Ishikawa (cell line): Measurements from ENCODE around the gene PCNT.

ENCODE experiments used
- CEBPB ChIP-seq: IDR thresholded peaks from 2 replicates; pipeline ENCODE4 v1.6.1; 2012
- CREB1 ChIP-seq: IDR thresholded peaks from 2 replicates; pipeline ENCODE4 v1.6.1; 2012; ENCODE audit warnings: low read depth
- EGR1 ChIP-seq: IDR thresholded peaks from 2 replicates; pipeline ENCODE4 v1.6.1; 2012
- EP300 ChIP-seq: IDR thresholded peaks from 2 replicates; pipeline ENCODE4 v1.6.1; 2012; ENCODE audit warnings: borderline replicate concordance
- FOXM1 ChIP-seq: IDR thresholded peaks from 2 replicates; pipeline ENCODE4 v1.6.1; 2012; ENCODE audit warnings: low read depth, borderline replicate concordance
- NFIC ChIP-seq: IDR thresholded peaks from 2 replicates; pipeline ENCODE4 v1.6.1; 2012
- RAD21 ChIP-seq: IDR thresholded peaks from 2 replicates; pipeline ENCODE4 v1.6.1; 2012; ENCODE audit warnings: low read depth
- TAF1 ChIP-seq: IDR thresholded peaks from 2 replicates; pipeline ENCODE4 v1.6.1; 2012; ENCODE audit warnings: low read depth, mild to moderate bottlenecking
- TCF12 ChIP-seq: IDR thresholded peaks from 2 replicates; pipeline ENCODE4 v1.6.1; 2012; ENCODE audit warnings: low read depth
- TEAD4 ChIP-seq: IDR thresholded peaks from 2 replicates; pipeline ENCODE4 v1.6.1; 2012
- YY1 ChIP-seq: IDR thresholded peaks from 2 replicates; pipeline ENCODE4 v1.6.1; 2012; ENCODE audit warnings: low read depth
- ZBTB7A ChIP-seq: IDR thresholded peaks from 2 replicates; pipeline ENCODE4 v1.6.1; 2012; ENCODE audit warnings: low read depth
- TF ChIP-seq, protein P1 (sequence below): IDR thresholded peaks from 2 replicates; pipeline ENCODE4 v1.6.1; 2012; ENCODE audit warnings: low read depth, mild to moderate bottlenecking
- TF ChIP-seq, protein P2 (sequence below): IDR thresholded peaks from 2 replicates; pipeline ENCODE4 v1.6.1; 2012
- TF ChIP-seq, protein P3 (sequence below): IDR thresholded peaks from 2 replicates; pipeline ENCODE4 v1.6.1; 2012

Gene PCNT

DNA sequence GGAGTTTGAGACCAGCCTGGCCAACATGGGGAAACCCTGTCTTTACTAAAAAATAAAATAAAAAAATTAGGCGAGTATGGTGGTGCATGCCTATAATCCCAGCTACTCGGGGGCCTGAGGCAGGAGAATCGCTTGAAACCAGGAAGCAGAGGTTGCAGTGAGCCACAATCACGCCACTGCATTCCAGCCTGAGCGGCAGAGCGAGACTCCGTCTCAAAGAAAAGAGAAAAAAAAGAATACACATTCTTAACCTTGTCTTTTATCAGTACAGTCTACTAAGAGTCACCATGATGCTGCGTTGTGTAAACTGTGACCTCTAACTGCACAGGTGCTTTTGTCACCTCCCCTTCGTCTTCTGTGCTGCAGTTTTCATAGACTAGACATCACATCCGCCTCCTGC lies 37.2 kb downstream of the PCNT start:
- TF ChIP-seq, protein P1, sequence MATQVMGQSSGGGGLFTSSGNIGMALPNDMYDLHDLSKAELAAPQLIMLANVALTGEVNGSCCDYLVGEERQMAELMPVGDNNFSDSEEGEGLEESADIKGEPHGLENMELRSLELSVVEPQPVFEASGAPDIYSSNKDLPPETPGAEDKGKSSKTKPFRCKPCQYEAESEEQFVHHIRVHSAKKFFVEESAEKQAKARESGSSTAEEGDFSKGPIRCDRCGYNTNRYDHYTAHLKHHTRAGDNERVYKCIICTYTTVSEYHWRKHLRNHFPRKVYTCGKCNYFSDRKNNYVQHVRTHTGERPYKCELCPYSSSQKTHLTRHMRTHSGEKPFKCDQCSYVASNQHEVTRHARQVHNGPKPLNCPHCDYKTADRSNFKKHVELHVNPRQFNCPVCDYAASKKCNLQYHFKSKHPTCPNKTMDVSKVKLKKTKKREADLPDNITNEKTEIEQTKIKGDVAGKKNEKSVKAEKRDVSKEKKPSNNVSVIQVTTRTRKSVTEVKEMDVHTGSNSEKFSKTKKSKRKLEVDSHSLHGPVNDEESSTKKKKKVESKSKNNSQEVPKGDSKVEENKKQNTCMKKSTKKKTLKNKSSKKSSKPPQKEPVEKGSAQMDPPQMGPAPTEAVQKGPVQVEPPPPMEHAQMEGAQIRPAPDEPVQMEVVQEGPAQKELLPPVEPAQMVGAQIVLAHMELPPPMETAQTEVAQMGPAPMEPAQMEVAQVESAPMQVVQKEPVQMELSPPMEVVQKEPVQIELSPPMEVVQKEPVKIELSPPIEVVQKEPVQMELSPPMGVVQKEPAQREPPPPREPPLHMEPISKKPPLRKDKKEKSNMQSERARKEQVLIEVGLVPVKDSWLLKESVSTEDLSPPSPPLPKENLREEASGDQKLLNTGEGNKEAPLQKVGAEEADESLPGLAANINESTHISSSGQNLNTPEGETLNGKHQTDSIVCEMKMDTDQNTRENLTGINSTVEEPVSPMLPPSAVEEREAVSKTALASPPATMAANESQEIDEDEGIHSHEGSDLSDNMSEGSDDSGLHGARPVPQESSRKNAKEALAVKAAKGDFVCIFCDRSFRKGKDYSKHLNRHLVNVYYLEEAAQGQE = no peak

DNA sequence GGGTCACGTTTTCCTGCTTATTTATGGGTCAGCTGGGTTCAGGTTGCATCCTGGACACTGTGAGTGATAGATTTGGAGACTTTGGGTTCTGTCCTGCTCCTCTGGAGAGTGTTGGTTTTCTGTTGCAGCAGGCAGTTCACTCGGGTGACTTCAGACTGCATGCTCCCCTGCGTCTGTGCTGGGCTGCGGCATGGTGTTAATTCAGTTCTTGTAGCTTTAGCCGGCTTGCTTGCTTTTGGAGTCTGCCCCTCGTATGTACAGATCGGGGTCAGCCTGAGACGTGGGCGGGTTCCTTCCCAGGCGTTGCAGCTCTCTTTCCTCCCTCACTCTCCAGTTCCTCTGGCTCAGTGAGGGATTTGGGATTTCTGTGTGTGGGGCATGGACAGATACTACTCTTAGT lies 38.0 kb downstream of the PCNT start:
- no peak for TF ChIP-seq RAD21
- no peak for TF ChIP-seq NFIC
- no peak for TF ChIP-seq EGR1
- no peak for TF ChIP-seq TCF12
- TF ChIP-seq FOXM1 = no peak
- no peak for TF ChIP-seq ZBTB7A
- no peak for TF ChIP-seq TAF1
- TF ChIP-seq CEBPB = no peak
- TF ChIP-seq, protein P2, sequence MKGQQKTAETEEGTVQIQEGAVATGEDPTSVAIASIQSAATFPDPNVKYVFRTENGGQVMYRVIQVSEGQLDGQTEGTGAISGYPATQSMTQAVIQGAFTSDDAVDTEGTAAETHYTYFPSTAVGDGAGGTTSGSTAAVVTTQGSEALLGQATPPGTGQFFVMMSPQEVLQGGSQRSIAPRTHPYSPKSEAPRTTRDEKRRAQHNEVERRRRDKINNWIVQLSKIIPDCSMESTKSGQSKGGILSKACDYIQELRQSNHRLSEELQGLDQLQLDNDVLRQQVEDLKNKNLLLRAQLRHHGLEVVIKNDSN = no peak
- no peak for TF ChIP-seq TEAD4
- no peak for TF ChIP-seq YY1
- no peak for TF ChIP-seq CREB1
- TF ChIP-seq, protein P3, sequence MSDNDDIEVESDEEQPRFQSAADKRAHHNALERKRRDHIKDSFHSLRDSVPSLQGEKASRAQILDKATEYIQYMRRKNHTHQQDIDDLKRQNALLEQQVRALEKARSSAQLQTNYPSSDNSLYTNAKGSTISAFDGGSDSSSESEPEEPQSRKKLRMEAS = no peak

DNA sequence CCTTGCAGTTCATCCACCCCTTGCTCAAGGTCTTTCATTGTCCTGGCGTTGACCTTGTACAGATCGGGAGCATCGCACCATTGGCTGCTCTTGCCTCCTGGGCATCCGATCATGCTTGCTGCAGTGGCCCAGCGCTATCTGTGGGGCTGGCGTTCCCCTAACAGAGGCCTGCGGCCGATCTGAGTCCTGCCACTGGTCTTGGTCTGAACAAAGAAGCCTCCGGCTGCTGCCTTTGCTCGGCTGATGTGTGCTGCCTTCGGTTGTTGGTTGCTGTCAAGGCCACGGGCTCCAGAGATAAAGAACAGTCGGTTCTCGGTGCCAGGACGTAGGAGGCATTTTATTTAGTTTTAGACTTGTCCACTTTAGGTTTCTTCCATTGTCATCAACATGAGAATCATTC lies 39.0 kb downstream of the PCNT start:
- no peak for TF ChIP-seq YY1
- no peak for TF ChIP-seq EP300
- TF ChIP-seq TAF1 = no peak
- no peak for TF ChIP-seq NFIC
- TF ChIP-seq, protein P2 = no peak
- no peak for TF ChIP-seq CREB1
- TF ChIP-seq TEAD4 = no peak
- TF ChIP-seq, protein P3 = no peak
- TF ChIP-seq ZBTB7A = no peak
- no peak for TF ChIP-seq CEBPB
- TF ChIP-seq FOXM1 = no peak
- TF ChIP-seq, protein P1 = no peak
- TF ChIP-seq RAD21 = no peak
- TF ChIP-seq TCF12 = no peak
- no peak for TF ChIP-seq EGR1

DNA sequence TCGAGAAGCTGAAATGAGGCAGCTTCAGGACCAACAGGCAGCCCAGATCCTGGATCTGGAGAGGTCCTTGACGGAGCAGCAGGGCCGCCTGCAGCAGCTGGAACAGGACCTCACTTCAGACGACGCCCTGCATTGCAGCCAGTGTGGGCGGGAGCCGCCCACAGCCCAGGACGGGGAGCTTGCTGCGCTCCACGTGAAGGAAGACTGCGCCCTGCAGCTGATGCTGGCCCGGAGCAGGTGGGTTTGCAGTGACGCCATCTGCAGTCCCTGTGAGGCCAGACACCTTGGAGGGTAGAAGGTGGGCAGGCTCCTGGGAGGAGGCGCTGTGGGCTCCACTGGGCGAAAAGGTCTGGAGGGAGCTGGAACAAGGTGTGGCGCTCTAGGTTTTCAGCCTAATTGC lies 39.7 kb downstream of the PCNT start:
- TF ChIP-seq, protein P1 = no peak

DNA sequence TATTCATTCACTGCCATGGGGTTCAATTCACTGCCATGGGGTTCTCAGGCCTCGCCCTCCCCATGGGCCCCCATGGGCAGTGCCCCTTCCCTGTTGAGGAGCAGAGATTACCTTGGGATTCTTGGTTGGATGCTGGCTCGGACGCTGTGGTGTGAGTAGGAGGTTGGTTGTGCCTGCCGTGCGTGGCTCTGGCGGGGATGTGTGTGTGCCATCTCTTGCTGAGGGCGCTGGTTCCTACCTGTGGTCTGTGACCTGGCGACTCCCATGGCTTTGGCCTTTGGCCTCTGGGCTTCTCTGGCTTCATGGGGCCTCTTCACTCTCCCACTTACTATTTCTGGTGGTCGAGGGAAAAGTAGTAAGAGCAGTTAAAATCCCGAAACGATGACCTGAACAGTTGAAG lies 42.1 kb downstream of the PCNT start:
- TF ChIP-seq EGR1 (no peak), TEAD4 (no peak), EP300 (no peak), FOXM1 (no peak), CREB1 (no peak), RAD21 (no peak), TCF12 (no peak), NFIC (no peak), CEBPB (no peak), YY1 (no peak), ZBTB7A (no peak), TAF1 (no peak)
- TF ChIP-seq, protein P3 = no peak
- TF ChIP-seq, protein P2 = no peak
- TF ChIP-seq, protein P1 = no peak
